Measurements from ENCODE around the gene CAMK2D.
"Not testable (repeated sequence)": the region's sequence is repeated elsewhere in the genome, so short reads cannot be mapped to it uniquely, and the experiment has no call there.

Gene CAMK2D

DNA sequence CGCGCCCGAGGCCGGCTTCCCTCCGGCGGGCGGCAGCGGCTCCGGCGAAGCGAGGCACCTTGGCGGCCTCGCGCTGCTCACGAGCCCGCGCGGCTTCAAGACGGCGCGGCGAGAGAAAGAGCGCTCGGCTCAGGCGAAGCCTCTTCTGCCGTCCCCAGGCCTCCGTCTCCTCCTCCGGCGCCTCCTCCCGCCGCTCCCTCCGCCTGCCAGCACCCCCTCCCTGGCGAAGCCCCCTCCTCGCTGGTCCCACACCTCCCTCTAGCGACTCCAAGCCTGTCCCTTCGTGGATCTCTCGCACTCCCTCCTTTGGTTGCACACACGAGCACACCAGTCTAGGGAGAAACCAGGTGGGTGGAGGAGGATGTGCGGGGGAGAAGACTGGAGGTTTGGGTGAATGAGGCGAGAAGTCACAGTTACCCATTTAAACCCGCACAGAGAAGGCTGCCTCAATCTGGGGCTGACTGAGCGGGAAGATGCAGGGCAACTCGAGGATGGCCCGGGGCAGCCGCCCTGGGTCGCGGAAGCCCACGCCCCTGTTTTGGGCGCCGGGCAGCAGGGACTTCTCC, at the start of gene CAMK2D:
Gene CAMK2D (minus strand): TSS at position 119 of the 566 bp plus-strand sequence. CDS start 670 bp downstream, outside the sequence.
- peak; percentile 72 for DNase-seq

DNA sequence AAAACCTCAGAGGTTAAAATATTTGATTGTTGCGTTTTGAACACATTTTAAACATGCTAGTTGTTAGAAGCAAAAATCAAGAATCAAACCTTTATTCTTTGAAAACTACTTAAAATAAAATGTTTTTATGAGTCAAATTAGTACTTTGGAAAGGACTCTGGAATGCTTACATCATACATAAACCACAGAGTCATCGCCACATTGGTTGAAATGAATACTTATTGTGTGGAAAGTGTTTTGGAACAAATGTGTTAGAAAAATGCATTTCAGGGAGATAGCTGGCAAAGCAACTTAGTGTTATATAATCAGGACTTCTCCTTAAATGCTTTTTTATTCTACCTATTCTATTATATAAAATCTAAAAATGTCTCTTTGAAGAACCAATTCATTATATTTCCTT, 49.4 kb upstream of the CAMK2D start:
- peak; percentile 52 for DNase-seq

GRCh38 chr4:113809311-113809710, 47.8 kb upstream of the CAMK2D start:
- peak; percentile 96 for DNase-seq

DNA sequence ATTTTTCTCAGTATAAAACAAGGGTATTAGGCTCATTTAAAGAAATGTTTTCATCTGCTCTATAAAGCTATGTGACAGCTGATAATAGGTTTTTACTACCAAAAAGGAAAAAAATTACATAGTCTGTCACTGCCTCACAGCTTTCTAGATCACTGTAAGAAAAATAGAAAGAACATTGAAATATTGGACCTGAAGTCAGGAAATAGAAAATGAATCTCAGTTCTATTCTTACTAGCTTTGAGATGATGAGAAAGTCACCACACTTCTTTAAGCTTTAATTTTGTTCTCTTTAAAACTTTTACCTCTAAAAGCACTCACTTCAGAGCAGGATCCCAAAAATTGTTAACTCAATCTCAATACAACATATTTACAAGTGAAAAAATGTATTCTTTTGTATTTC, 45.3 kb upstream of the CAMK2D start:
- DNase-seq: no peak

DNA sequence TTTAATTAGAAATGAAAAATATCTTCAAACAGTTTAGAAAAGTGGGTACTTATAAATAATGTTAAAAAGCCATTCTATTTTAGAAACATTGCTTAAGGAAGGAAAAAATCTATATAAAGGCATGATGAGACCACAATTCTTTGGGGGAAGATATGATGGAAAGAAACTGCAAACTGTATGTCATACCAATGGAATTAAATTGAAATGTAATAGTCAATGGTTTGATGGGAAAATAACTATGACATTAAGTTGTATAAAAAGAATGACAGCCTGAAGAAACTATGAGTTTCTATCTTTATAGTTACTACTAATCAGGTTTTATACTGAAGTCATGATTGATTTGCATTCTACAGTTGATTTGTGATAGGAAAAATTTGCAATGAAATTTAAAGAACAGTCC, 40.3 kb upstream of the CAMK2D start:
- DNase-seq: no peak

- not testable (repeated sequence) for DNase-seq
These were observed 34.8 kb upstream of the CAMK2D start for GRCh38 chr4:113796381-113796780.

GRCh38 chr4:113790478-113790877, 28.9 kb upstream of the CAMK2D start:
- DNase-seq: peak; percentile 88

DNA sequence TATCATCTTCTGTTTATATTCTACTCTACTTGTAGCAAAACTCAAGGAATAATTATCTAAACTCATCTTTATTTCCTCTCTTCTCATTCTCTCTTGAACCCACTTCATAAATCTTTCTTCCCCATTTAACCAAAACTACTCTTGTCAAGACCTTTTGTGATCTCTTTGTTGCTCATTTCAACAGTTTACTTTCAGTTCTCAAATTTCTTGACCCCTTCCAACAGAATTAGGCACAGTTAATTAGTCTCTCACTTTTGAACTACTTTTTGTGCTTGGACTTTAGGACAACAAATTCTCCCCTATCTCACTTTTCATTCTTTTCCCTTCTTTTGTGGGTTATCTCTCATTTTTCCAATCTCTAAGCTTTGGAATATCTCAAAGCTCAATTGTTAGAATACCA, 27.4 kb upstream of the CAMK2D start:
- DNase-seq: peak; percentile 51

DNA sequence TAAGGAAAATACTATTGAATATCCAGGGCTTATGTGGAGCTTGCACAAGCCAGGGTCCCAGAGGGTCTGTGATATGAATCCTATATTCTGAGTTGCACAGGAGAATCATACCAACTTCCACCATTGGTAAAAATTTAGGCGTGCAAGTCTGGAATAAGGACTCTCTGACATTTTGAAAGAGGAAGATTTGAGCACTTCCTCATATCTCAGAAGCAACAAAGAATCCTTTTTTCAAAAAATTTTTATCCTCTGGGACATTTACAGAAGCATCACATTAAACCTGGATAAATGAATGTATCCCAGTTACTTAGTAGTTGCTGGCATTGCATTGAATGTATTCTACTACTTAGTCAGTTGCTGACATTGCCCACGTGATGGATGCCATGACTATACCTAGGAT, 24.2 kb upstream of the CAMK2D start:
- peak; percentile 31 for DNase-seq

- DNase-seq: peak; percentile 85
These were observed 23.1 kb upstream of the CAMK2D start for GRCh38 chr4:113784497-113785250.

GRCh38 chr4:113783701-113784100, 22.2 kb upstream of the CAMK2D start:
- peak; percentile 32 for DNase-seq

DNA sequence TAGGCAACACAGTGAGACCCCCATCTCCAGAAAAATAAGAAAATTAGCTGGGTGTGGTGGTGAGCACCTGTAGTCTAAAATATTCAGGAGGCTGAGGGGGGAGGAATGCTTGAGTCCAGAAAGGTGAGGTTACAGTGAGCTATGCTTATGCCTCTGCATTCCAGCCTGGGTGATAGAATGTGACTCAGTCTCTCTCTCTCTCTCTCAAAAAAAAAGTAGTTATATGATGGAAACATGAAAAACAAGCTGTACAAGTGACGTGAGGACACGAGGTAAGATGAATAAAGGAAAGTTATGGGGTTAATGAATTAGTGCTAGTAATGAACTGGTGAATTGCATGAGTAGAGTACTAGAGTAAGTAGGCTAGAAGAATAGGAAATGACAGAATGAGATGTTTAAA, 21.8 kb upstream of the CAMK2D start:
- DNase-seq: no peak

DNA sequence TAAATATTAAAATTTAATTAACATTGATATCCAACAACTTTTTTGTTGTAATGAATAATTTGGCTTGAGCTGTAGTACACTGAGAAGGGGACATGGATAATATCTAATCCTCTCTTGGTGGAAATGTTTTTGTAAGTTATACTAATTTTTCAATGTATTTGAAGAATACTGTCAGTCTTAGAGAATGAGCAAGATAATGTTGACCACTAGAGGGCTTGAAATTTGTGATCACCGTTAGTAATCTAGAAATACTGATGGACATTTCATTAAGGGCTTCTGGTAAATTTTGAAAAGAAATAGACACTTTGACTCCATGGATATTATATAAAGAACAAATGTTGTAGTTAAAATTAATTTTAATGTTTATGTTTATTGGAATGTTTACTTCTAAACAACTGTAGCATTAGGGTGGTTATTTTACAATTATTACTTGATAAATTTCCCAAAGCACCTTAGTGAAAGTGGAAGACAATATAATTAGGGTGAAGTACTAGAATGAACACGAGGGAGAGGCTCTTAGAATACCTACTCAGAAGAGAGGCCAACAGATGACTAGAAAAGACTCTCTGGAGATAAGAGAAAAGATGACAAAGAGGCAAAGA, 20.0 kb upstream of the CAMK2D start:
- peak; percentile 66 for DNase-seq

DNA sequence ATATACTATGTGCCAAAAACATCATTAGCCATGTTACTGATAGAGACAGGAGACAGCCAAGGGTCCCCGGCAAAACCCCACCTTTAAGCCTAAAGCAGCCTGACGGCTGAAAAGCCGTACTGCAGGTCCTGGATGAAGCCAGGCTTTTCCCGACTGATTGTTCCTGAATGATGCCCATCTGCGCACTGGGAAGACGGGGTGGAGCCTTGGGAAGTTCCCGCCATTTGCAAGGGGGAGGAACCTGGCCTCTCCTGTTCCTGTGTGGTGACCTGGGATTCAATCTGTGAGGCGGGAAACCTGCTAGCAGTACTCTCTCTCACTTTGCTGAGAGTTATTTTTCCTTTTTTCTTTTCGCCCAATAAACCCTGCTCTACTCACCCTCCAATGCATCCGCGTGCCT, 15.1 kb upstream of the CAMK2D start:
- no peak for DNase-seq

GRCh38 chr4:113776016-113776415, 14.5 kb upstream of the CAMK2D start:
- DNase-seq: no peak

- DNase-seq: no peak
These were observed 12.2 kb upstream of the CAMK2D start for GRCh38 chr4:113773756-113774155.

DNA sequence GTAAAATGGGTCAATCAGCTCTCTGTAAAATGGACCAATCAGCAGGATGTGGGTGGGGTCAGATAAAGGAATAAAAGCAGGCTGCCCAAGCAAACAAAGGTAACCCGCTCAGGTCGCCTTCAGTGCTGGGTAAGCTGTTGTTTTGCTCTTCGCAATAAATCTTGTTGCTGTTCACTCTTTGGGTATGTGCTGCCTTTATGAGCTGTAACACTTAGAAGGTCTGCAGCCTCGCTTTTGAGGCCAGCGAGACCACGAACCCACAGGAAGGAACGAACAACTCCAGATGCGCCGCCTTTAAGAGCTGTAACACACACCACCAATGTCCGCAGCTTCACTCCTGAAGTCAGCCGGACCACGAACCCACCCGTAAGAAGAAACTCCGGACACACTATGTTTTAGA, 11.5 kb upstream of the CAMK2D start:
- no peak for DNase-seq

GRCh38 chr4:113772319-113772718, 10.8 kb upstream of the CAMK2D start:
- no peak for DNase-seq

DNA sequence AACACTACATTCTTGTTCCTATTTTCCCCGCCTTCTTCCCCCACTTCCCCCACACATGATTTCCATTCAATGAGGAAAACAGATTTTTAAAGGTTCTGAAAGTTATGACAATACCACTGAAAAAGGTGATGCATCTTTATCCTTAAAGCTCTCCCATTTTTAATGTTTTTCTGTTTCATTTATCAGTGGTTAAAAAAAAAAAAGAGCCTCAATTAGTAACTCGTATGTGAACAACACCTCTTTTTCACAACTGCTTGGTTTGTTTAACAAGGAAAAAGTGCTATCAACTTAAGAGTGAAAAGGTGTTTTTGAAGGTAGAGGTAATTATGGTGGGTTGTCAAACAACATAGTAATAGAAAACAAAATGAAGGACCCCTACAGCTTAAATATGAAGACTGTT, 8.2 kb upstream of the CAMK2D start:
- no peak for DNase-seq

GRCh38 chr4:113768952-113769351, 7.4 kb upstream of the CAMK2D start:
- no peak for DNase-seq

GRCh38 chr4:113766882-113767281, 5.3 kb upstream of the CAMK2D start:
- DNase-seq: no peak

- no peak for DNase-seq
These were observed 3.3 kb upstream of the CAMK2D start for GRCh38 chr4:113764720-113765264.

DNA sequence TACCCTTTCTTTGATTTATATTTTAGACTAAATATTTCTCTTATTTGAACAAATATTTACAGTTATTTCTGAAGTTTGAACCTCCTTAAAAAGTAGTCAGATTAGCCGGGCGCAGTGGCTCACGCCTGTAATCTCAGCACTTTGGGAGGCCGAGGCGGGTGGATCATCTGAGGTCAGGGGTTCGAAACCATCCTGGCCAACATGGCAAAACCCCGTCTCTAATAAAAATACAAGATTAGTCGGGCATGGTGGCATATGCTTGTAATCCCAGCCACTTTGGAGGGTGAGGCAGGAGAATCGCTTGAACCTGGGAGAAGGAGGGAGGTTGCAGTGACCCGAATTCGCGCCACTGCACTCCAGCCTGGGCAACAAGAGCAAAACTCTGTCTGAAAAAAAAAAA, 2.4 kb upstream of the CAMK2D start:
- not testable (repeated sequence) for DNase-seq

GRCh38 chr4:113763029-113763285, 1.4 kb upstream of the CAMK2D start:
- DNase-seq: no peak

Measured in suppressor macrophage treated with lipopolysaccharide for 4 hours (primary cell).